Fibroblast of villous mesenchyme (primary cell): ENCODE results near the gene CAPN10. TPM values are rescaled to one million over a fixed set of nuclear protein-coding genes. Genes with fewer than 3 reads are reported as not detected.
"Not testable (repeated sequence)": the region's sequence is repeated elsewhere in the genome, so short reads cannot be mapped to it uniquely, and the experiment has no call there.

Experiments
- DNase-seq: peaks from one replicate; pipeline ENCODE4 v3.0.0-alpha.2; 2010; ENCODE audit warnings: low read depth
- H3K4me3 ChIP-seq: 2 replicates; pipeline ENCODE4 v1.5.1; 2011; ENCODE audit warnings: low read depth, mild to moderate bottlenecking, low read length
- total RNA-seq: library from RNA; depleted of rRNA; stranded (reverse); fragments of >200 nt; gene quantifications from 2 replicates; pipeline ENCODE4 v1.2.3, GENCODE V29; 2012
- TF ChIP-seq, protein P1 (sequence below): IDR thresholded peaks from 2 replicates; pipeline ENCODE4 v1.5.1; 2012; ENCODE audit warnings: low read depth, mild to moderate bottlenecking, low read length; ENCODE audit not compliant: insufficient read depth

CAPN10 gene, protein sequence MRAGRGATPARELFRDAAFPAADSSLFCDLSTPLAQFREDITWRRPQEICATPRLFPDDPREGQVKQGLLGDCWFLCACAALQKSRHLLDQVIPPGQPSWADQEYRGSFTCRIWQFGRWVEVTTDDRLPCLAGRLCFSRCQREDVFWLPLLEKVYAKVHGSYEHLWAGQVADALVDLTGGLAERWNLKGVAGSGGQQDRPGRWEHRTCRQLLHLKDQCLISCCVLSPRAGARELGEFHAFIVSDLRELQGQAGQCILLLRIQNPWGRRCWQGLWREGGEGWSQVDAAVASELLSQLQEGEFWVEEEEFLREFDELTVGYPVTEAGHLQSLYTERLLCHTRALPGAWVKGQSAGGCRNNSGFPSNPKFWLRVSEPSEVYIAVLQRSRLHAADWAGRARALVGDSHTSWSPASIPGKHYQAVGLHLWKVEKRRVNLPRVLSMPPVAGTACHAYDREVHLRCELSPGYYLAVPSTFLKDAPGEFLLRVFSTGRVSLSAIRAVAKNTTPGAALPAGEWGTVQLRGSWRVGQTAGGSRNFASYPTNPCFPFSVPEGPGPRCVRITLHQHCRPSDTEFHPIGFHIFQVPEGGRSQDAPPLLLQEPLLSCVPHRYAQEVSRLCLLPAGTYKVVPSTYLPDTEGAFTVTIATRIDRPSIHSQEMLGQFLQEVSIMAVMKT
- 20.3 and 22.5 TPM in 2 replicates for total RNA-seq

DNA sequence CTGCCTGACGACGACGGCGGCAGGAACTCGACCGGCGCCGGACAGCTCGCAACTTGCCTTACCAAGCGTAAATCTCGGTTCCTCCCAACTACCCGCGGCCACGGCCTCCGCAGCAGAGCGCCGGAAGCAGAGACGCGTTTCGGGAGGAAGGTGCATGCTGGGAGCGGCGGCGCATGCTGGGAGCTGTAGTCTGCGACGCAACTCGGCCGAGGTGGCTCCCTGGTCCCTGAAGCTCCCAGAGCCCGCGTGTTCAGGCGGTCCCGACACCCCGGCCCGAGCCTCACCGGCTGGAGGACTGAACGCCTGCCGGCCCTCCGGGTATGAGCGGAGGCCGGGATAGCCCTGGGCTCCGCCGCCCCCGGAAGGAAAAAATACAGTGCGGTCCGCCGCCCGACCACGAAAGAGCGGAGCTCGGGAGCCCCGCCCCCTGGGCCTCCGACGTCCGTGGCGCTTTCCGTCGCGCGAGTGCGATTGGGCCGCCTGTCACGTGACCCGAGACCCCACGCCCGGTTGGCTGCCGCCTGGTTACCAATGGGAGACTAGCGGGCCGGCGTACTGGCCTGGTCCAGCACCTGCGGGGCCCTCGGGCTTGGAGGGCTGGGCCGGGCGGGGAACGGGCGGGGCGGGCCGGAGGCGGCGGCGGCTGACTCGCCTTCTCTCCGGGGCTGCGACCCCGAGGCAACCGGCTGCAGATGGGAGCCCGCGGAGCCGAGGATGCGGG is at the start of gene CAPN10:
TSS of gene CAPN10 (plus strand) at position 537 of the 721 bp plus-strand sequence. CDS start at position 715, 178 bp downstream.
- DNase-seq, result peak; percentile 95
- H3K4me3 ChIP-seq, result peak within 1 kb of the TSS; percentile 82
- TF ChIP-seq, protein P1, sequence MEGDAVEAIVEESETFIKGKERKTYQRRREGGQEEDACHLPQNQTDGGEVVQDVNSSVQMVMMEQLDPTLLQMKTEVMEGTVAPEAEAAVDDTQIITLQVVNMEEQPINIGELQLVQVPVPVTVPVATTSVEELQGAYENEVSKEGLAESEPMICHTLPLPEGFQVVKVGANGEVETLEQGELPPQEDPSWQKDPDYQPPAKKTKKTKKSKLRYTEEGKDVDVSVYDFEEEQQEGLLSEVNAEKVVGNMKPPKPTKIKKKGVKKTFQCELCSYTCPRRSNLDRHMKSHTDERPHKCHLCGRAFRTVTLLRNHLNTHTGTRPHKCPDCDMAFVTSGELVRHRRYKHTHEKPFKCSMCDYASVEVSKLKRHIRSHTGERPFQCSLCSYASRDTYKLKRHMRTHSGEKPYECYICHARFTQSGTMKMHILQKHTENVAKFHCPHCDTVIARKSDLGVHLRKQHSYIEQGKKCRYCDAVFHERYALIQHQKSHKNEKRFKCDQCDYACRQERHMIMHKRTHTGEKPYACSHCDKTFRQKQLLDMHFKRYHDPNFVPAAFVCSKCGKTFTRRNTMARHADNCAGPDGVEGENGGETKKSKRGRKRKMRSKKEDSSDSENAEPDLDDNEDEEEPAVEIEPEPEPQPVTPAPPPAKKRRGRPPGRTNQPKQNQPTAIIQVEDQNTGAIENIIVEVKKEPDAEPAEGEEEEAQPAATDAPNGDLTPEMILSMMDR, result no peak

DNA sequence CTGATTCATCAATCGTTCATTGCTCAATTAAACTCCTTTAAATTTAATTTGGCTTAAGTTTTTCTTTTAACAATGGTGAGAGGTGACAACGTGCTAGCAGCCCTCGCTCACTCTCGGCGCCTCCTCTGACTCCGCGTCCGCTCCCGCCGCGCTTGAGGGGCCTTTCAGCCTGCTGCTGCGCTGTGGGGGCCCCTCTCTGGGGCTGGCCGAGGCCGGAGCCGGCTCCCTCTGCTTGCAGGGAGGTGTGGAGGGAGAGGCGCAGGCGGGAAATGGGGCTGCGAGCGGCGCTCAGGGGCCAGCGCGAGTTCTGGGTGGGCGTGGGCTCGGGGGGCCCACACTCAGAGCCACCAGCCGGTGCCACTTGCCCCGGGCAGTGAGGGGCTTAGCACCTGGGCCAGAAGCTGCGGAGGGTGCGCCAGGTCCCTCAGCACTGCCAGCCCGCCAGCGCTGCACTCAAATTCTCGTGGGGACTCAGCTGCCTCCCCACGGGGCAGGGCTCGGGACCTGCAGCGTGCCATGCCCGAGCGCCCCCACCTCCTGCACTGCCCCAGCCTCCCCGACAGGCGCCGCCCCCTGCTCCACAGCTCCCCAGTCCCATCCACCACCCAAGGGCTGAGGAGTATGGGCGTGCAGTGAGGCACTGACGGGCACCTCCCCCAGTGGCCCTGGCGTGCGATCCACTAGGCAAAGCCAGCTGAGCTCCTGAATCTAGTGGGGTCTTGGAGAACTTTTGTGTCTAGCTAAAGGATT is 48.3 kb upstream of the CAPN10 start:
- DNase-seq, result no peak
- TF ChIP-seq, protein P1, result no peak
- no peak overlapping the region for H3K4me3 ChIP-seq

DNA sequence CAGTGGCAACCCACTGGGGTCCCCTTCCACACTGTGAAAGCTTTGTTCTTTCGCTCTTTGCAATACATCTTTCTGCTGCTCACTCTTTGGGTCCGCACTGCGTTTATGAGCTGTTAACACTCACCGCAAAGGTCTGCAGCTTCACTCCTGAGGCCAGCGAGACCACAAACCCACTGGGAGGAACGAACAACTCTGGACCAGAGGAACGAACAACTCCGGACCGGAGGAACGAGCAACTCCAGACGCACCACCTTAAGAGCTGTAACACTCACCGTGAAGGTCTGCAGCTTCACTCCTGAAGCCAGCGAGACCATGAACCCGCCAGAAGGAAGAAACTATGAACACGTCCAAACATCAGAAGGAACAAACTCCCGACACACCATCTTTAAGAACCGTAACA is 47.4 kb upstream of the CAPN10 start:
- H3K4me3 ChIP-seq, DNase-seq: not testable (repeated sequence)

DNA sequence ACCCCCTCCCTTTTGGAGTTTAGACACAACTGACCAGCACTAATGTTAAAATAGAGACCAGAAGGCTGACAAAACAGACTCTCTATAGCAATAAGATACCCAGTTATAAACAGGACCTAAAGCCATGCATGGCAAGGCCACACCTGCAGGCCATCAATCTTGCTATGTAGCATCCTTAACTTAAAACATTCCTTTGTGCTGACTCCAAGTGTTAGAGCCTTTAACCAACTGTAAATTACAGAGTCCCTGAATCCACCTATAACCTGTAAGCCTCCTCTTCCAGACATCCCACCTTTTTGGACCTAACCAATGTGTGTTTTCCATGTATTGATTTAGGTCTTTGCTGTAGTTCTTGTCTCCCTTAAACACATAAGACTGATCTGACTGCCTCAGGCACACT is 46.6 kb upstream of the CAPN10 start:
- TF ChIP-seq, protein P1, result no peak
- no peak for DNase-seq
- H3K4me3 ChIP-seq, result no peak overlapping the region

DNA sequence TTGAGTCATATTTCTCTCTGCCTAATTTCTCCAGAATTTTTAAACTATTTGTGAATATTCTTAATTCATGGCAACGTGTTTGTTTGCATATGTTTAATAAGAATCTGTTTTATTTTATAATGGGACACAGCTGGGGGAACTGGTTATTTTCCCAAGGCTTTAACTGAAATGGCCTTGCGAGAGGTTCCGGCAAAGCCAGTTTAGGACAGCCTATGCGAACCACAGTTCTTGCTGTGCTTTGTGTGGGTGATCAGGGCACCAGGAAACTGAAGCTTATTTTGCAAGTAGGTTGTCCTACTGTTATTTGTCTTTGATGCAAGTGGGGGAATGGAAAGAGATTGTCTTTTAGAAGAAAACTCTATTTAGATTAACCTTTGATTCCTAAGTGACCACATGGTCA is 35.2 kb upstream of the CAPN10 start:
- TF ChIP-seq, protein P1, result no peak
- no peak for DNase-seq

DNA sequence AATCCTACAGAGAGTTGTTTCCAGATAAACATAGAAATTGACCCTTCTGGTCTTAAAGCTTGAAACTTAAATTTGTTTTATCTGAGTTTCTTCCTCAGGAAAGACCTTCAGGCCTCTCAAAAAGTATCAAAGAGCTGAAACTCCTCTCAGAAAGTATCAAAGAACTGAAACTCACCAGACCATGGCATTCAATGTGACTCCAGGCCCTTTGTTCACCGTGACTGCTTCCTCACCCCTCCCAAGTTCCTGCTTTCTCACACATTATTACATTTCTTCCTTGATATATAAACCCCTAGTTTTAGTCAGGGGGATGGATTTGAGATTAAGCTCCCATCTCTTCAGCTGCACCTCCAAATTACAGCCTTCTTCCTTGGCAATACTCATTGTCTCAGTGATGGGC is 34.7 kb upstream of the CAPN10 start:
- no peak overlapping the region for H3K4me3 ChIP-seq
- DNase-seq, result no peak
- TF ChIP-seq, protein P1, result no peak

More for the DNA sequence above, 35.2 kb upstream of the CAPN10 start:
- no peak overlapping the region for H3K4me3 ChIP-seq
